Right atrium auricular region (tissue), 2 donors: Measurements from ENCODE around the gene KCTD13. TPM values are rescaled to one million over a fixed set of nuclear protein-coding genes. Genes with fewer than 3 reads are reported as not detected.

ENCODE experiments used
- DNase-seq: peaks from one replicate; pipeline ENCODE4 v3.0.0-alpha.2; 2019; ENCODE audit warnings: low spot score
- H3K27ac ChIP-seq, 2 donors: fragments of 200-600 bp; sonication (generic); 1 replicate in 1 of 2; 2 replicates in 1 of 2; pipeline ENCODE4 v1.5.1; 2016 to 2019
- H3K27me3 ChIP-seq, 2 donors: fragments of 200-600 bp; sonication (generic); one replicate each; pipeline versions ENCODE4 v1.5.1 to v1.6.0; 2017 to 2019
- H3K36me3 ChIP-seq: fragments of 200-600 bp; sonication (generic); one replicate; pipeline ENCODE4 v1.5.1; 2016
- H3K4me1 ChIP-seq, 2 donors: fragments of 200-600 bp; sonication (generic); one replicate each; pipeline versions ENCODE4 v1.5.1 to v1.6.0; 2017 to 2019
- H3K4me3 ChIP-seq, 2 donors: fragments of 200-600 bp; sonication (generic); 1 replicate in 1 of 2; 2 replicates in 1 of 2; pipeline ENCODE4 v1.5.1; 2017 to 2019; ENCODE audit warnings: mild to moderate bottlenecking in 1 of 2, moderate library complexity in 1 of 2
- H3K9me3 ChIP-seq, 2 donors: fragments of 200-600 bp; sonication (generic); one replicate each; pipeline ENCODE4 v1.5.1; 2019
- CTCF ChIP-seq, 2 donors: fragments of 200-600 bp; sonication (generic); IDR thresholded peaks; one replicate each; pipeline ENCODE4 v1.5.1; 2019; ENCODE audit warnings: antibody characterized with exemption in 2 of 2
- total RNA-seq, 2 donors: library from RNA; depleted of rRNA; stranded (reverse); fragments of >200 nt; gene quantifications; one replicate each; pipeline ENCODE4 v1.1.0, GENCODE V29; 2016

KCTD13 gene, protein sequence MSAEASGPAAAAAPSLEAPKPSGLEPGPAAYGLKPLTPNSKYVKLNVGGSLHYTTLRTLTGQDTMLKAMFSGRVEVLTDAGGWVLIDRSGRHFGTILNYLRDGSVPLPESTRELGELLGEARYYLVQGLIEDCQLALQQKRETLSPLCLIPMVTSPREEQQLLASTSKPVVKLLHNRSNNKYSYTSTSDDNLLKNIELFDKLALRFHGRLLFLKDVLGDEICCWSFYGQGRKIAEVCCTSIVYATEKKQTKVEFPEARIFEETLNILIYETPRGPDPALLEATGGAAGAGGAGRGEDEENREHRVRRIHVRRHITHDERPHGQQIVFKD
- total RNA-seq = 1 to 10 TPM; 6.4 to 6.5 TPM

GRCh38 chr16:29925781-29926710, at the start of gene KCTD13:
Gene KCTD13 (minus strand): TSS chr16:29926226. CDS start chr16:29926033, 193 bp downstream.
- Histone ChIP-seq H3K27me3 (no peaks in the 10 kb centered on the region), H3K4me3 (peak within 1 kb of the TSS; percentile 81 to 98), H3K27ac (peak within 1 kb of the TSS; percentile 86 to 87), H3K36me3 (peaks cover 11% of the 10 kb centered on the region), H3K4me1 (peaks cover 0 to 19% of the 10 kb centered on the region in 2 donors), H3K9me3 (no peaks in the 10 kb centered on the region)
- peak; percentile 88 for DNase-seq
- no peak for TF ChIP-seq CTCF (IDR thresholded peaks at IDR 0.05)

GRCh38 chr16:29975134-29975538, 49.1 kb upstream of the KCTD13 start:
- H3K27ac ChIP-seq = peak overlapping the region; percentile 91 to 97
- H3K9me3 ChIP-seq = no peaks in the 10 kb centered on the region
- no peak for TF ChIP-seq CTCF (IDR thresholded peaks at IDR 0.05)
- H3K27me3 ChIP-seq = no peaks in the 10 kb centered on the region
- H3K36me3 ChIP-seq = peaks cover 27% of the 10 kb centered on the region
- peak overlapping the region; percentile 88 to 96 for H3K4me3 ChIP-seq
- H3K4me1 ChIP-seq = peaks cover 0 to 49% of the 10 kb centered on the region in 2 donors
- DNase-seq = no peak

DNA sequence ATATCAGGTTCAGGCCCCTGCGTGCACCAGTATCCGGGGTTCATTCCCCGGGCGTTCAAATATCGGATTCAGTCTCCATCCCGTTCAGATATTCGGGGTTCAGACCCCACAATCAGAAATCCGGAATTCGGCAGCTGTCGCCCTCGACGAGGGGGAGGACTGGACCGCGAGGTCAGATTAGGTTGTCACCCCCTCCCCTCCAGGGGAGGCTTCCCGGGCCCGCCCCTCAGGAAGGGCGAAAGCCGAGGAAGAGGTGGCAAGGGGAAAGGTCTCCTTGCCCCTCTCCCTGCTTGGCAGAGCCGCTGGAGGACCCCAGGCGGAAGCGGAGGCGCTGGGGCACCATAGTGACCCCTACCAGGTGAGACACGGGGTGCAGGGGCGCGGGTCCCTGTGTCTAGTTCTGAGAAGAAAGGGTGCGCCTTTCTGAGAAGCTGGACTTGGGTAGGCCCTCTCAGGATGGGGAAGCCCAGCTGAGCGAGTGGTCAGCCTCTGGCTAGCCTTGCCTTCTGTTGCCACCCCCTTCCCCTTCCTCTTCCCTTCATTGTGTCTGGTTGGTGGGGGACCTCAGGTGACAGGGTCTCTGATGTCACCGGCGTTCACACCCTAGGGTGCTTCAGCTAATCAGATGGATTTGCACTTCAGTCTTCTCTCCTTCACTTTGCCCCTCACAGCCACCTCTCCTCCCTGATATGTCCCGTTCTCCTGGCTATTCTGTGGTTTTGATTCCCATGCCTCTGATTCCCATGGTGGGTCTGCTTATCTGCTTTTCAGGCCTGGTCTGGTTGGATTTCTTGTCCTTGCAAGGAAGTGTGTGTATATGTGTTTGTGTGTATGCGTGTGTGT, 48.5 kb upstream of the KCTD13 start:
- H3K4me1 ChIP-seq = peaks cover 0 to 49% of the 10 kb centered on the region in 2 donors
- no peaks in the 10 kb centered on the region for H3K9me3 ChIP-seq
- peak overlapping the region; percentile 91 to 97 for H3K27ac ChIP-seq
- H3K27me3 ChIP-seq = no peaks in the 10 kb centered on the region
- H3K4me3 ChIP-seq = peak overlapping the region; percentile 88 to 96
- DNase-seq = no peak
- H3K36me3 ChIP-seq = peaks cover 21% of the 10 kb centered on the region
- no peak for TF ChIP-seq CTCF (IDR thresholded peaks at IDR 0.05)

- Histone ChIP-seq H3K36me3 (peaks cover 16% of the 10 kb centered on the region), H3K4me1 (peaks cover 0 to 44% of the 10 kb centered on the region in 2 donors), H3K27me3 (no peaks in the 10 kb centered on the region), H3K9me3 (no peaks in the 10 kb centered on the region), H3K27ac (peak within 1 kb of the TSS; percentile 91 to 97), H3K4me3 (peak within 1 kb of the TSS; percentile 88 to 96)
- peak; percentile 98 for DNase-seq
- no peak for TF ChIP-seq CTCF (IDR thresholded peaks at IDR 0.05)
Observed at GRCh38 chr16:29973384-29974246, 47.6 kb upstream of the KCTD13 start, which contains the start of gene TAOK2. Gene TAOK2 (plus strand): TSS chr16:29973868. CDS start chr16:29977773, 3,905 bp downstream.
